Measurements from ENCODE around the gene UTP14C. TPM values are rescaled to one million over a fixed set of nuclear protein-coding genes. Genes with fewer than 3 reads are reported as not detected.

UTP14C gene
- total RNA-seq, 1 experiment from 2014 or later = 9.5 TPM

GRCh38 chr13:51999510-51999911, 25.0 kb upstream of the UTP14C start:
- no peak for DNase-seq (ENCODE audit: low read depth)
- in situ Hi-C loops (cut with HindIII; ENCODE audit: low pct_unique_long_range_greater_than_20kb, low sequenced_read_pairs) = no loop called here

DNA sequence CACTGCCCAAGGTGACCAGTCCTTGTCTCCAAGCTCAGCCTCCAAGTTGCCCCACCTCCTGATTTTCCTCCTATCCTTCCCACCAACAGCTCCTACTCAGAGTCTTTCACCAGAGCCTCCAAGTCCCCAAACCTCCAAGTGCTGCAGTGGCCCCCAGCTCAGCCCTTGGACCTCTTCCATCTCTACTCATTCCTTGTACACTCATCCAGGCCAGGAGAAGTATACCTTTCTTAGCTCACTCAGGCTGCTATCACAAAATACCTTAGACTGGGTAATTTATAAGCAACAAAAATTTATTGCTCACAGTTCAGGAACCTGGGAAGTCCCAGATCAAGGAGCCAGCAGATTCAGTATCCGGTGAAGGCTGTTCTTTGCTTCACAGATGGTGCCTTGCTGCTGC, 24.6 kb upstream of the UTP14C start:
- in situ Hi-C loops (cut with HindIII; ENCODE audit: low pct_unique_long_range_greater_than_20kb, low sequenced_read_pairs) = no loop called here
- DNase-seq (ENCODE audit: low read depth) = no peak

DNA sequence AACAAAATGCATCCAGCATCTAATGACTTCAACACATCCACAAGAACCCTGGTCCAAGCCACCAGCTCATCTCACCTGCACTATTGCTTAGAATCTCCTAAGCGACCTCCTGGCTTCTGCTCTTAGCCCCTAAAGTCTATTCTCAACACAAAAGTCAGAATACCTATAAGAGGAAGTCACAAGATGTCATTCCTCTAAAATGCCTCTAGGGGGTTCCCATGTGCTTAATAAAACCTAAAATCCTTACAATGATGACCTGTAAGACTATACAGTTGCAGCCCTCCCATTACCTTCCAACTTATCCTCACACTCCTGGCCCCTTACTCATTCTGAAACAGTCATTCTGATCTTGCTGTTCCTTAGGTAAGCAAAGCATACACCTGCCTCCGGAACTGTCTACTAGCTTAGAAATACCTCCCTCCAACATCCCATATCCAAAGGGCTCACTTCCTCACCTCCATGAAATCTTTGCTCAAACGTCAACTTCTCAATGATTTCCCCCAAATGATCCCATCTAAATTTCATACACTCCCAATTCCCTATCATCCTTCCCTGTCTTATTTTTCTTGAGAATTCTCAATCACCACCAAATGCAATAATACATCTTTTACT, 23.3 kb upstream of the UTP14C start:
- DNase-seq (ENCODE audit: low read depth) = peak; percentile 22
- in situ Hi-C loops (cut with HindIII; ENCODE audit: low pct_unique_long_range_greater_than_20kb, low sequenced_read_pairs) = no loop called here

DNA sequence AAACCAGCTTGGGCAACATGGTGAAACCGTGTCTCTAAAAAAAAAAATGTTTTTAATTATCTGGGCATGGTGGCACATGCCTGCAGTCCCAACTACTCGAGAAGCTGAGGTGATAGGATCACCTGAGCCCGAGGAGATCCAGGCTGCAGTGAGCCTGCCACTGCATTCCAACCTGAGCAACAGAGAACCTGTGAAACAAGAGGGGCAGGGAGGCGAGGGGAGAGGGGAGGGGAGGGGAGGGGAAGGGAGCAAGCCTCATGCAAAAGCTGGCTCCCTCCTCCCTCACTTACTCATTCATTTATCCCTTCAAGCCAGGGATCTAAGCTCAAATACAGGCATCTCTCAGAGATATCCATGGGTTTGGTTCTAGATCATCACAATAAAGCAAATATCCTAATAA, 22.1 kb upstream of the UTP14C start:
- DNase-seq (ENCODE audit: low read depth) = no peak
- in situ Hi-C loops (cut with HindIII; ENCODE audit: low pct_unique_long_range_greater_than_20kb, low sequenced_read_pairs) = no loop called here

DNA sequence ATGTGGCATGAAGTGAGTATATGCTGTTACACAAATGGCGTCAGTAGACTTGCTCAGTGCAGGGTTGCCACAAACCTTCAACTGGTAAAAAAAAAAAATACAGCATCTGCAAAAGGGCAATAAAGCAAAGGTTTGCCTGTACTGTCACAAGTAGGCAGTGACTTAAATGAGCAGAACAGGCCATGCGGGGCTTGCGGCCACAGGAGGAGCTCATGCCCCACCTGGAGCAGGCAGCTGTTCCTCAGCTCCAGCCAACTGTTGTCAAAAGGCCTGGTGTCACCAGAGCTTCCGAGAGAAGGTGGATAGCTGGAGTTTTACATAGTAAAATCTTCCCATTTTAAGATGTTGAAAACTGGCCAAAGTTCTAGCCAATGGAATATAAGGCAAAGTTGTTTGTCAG, 20.9 kb upstream of the UTP14C start:
- in situ Hi-C loops (cut with HindIII; ENCODE audit: low pct_unique_long_range_greater_than_20kb, low sequenced_read_pairs) = no loop called here

DNA sequence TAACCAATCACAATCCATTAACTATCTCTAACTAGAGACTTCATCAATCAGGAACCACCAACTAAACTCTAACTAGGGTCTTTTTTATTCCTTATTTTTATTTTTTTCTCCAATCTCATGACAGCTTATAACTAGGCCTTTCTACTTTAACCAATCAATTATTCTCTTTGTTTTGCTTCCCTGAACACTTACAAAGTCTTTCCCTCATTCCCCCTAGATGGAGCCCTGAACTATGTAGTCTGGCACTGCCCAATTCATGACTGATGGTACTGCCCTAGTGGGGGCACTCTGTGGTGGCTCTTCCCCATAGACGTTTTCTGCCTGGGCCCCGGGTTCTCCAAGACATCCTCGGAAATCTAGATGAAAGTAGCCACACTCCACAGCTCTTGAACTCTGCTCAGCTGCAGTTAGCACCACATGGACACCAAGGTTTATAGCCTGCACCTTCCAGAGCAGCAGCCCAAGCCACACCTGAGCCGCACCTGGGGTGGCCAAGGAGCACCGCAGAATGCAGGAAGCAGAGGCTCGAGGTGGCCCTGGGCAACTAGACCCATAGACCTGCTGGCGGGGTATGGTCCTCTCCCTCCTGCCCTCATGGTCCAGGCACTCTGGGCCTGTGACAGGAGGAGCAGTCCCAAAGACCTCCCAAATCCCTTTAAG, 19.9 kb upstream of the UTP14C start:
- in situ Hi-C loops (cut with HindIII; ENCODE audit: low pct_unique_long_range_greater_than_20kb, low sequenced_read_pairs) = no loop called here
- peak; percentile 8 for DNase-seq (ENCODE audit: low read depth)

More for the DNA sequence above, 20.9 kb upstream of the UTP14C start:
- no peak for DNase-seq (ENCODE audit: low read depth)

GRCh38 chr13:52005841-52006522, 18.5 kb upstream of the UTP14C start:
- in situ Hi-C loops (cut with HindIII; ENCODE audit: low pct_unique_long_range_greater_than_20kb, low sequenced_read_pairs) = no loop called here
- no peak for DNase-seq (ENCODE audit: low read depth)

DNA sequence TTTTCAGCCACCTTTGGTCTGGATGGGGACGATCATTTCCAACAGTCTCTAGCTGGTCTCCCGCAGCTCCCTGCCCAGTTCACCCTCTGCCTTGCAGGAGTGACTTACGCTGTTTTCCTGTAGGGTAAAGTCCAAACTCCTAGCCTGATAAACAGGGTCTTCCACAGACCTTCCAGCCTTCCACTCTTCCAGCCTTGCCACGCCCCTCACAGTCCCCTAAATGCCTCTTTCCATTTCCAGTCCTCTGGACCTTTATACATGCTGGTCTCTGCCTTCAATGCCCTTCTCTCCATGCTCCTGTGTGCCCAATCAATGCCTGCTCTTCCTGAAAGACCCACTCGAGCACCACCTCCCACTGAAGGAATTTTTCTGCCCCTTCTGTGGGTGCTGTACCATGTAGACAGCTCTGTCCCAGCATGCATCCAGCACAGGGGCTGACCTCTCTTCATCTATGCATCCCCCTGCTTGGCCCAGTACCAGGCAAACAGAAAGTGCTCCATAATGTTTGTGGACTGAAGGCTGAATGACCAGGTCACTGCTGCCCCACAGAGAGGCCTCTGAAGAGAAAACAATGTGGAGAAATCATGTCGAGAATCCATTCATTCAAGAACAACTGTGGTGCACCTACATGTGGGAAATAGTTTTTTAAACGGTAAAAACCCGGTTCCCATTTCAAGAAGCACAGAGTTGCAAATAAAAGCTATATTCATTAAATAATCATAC, 17.8 kb upstream of the UTP14C start:
- DNase-seq (ENCODE audit: low read depth) = no peak
- in situ Hi-C loops (cut with HindIII; ENCODE audit: low pct_unique_long_range_greater_than_20kb, low sequenced_read_pairs) = no loop called here

- DNase-seq (ENCODE audit: low read depth) = no peak
- in situ Hi-C loops (cut with HindIII; ENCODE audit: low pct_unique_long_range_greater_than_20kb, low sequenced_read_pairs) = no loop called here
Observed at GRCh38 chr13:52009946-52010345, 14.5 kb upstream of the UTP14C start.

DNA sequence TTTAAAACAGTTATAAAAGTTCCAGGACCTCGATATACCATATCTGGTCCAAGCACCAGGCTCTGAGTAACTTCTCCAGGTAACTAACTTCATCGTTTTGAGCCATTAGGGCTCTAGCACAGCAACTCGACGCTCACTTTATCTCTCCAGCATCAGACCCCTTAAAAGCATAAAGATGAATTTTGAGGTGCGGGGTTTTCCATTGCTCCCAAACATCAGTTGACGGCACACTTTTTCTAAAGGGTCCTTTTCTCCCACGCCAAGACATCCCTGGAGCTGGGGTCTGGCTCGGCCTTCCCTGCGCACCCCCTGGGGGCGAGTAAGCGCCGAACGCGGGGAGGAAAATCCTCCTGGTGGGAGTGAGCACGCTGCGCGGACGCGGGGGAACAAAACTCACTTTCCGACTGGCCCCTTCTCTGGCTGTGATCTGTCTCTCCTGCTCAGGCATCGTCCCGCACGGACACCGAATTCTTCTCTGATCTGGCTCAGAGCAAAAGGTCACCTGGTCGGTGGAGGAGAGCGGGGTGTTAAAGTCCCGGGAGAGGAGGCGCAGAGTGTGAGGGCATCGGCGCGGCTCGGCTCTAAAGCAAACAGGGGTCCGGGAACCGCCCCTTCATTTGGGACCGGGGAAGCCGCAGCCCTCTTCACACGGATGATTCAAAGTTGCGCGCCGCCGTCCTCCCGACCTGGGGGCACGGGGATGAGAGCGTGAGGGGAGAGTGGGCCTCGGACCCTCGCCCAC, 13.4 kb upstream of the UTP14C start, which contains the start of gene ATP7B:
Gene ATP7B (minus strand): TSS at position 561 of the 742 bp plus-strand sequence. CDS start 113 bp downstream, at position 448.
- in situ Hi-C loops (cut with HindIII; ENCODE audit: low pct_unique_long_range_greater_than_20kb, low sequenced_read_pairs) = no loop called here
- no peak for DNase-seq (ENCODE audit: low read depth)

DNA sequence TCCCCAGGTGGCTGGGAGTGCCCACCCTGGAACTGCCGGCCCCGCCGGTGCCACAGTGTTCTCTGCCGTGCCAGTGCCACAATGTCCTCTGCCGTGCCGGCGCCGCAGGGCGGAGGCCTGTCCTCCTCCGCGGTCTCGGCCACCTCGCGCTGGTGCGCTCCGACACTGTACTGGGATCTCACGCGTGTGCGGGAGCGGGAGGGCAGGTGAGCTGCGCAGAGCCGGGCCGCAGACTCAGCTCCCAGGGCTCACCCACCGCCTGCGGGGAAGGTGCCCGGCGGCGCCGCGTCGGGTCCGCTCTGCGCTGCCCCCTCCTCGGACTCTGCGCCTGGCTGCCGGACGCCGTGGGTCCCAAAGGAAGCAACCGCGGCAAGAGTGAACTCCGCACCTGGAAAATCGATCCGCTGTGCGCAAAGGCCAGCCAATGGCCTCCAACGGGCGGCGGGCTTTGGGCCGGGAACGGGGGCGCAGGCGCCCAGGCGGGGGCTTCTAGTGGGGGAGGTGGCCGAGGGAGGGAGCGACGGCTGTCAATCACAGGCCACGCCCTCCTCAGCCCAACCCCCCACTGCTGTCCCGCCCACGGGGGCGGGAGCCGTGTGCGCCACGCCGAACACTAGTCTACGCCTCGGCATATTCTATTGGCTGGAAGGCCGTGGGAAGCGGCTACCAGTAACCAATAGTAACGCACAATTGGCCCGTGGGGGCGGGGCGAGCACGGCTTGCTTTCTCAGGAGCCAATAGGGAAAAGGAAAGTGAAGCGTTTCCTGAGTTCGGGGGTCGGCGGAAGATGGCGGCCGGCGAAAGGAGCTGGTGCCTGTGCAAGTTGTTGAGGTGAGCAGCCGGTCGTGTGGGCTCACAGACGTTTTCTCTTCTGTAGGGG, 12.6 kb upstream of the UTP14C start, which contains the start of gene ALG11:
Gene ALG11 (plus strand): TSS at position 767 of the 880 bp plus-strand sequence. CDS start 21 bp downstream, at position 788.
- peak; percentile 94 for DNase-seq (ENCODE audit: low read depth)
- in situ Hi-C loops (cut with HindIII; ENCODE audit: low pct_unique_long_range_greater_than_20kb, low sequenced_read_pairs) = no loop called here

DNA sequence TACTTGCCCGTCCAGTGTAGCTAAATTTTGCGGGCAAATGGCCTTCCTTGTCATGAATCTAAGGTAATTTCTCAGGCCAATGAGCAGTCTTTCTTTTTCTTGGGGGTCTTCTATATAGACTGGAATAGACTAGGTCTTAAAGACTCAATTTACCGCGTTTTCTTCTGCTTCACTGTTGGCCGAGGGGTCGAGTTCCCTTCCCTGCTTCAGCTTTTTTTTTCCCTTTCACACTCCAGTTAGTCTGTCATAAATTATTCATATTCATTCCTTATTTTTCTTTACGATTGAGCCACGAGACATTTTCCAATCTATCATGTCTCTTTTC, 12.0 kb upstream of the UTP14C start:
- in situ Hi-C loops (cut with HindIII; ENCODE audit: low pct_unique_long_range_greater_than_20kb, low sequenced_read_pairs) = no loop called here
- DNase-seq (ENCODE audit: low read depth) = no peak

- DNase-seq (ENCODE audit: low read depth) = no peak
- in situ Hi-C loops (cut with HindIII; ENCODE audit: low pct_unique_long_range_greater_than_20kb, low sequenced_read_pairs) = no loop called here
Observed at GRCh38 chr13:52016296-52016695, 8.2 kb upstream of the UTP14C start.

GRCh38 chr13:52020191-52020590, 4.3 kb upstream of the UTP14C start:
- in situ Hi-C loops (cut with HindIII; ENCODE audit: low pct_unique_long_range_greater_than_20kb, low sequenced_read_pairs) = no loop called here
- no peak for DNase-seq (ENCODE audit: low read depth)

DNA sequence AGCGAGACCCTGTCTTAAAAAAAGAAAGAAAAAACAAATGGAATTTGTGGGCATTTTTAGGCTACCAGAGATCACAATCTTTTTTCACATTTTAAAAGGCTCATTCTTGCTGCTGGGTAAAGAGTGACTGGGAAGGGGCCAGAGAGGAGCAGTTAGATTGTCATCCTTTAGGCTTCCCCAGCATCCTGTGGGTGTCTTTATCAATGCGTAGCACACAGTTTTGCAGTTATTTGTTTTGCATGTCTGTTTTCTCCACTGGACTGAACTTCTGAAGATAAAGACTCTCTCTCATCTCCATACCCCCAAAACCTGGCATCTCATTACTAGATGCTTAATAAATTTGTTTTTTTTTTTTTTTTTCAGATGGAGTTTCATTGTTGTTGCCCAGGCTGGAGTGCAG, 2.1 kb upstream of the UTP14C start:
- in situ Hi-C loops (cut with HindIII; ENCODE audit: low pct_unique_long_range_greater_than_20kb, low sequenced_read_pairs) = no loop called here
- DNase-seq (ENCODE audit: low read depth) = no peak

GRCh38 chr13:52025475-52026245, 1.2 kb downstream of the UTP14C start:
- no peak for DNase-seq (ENCODE audit: low read depth)
- in situ Hi-C loops (cut with HindIII; ENCODE audit: low pct_unique_long_range_greater_than_20kb, low sequenced_read_pairs) = no loop called here

- DNase-seq (ENCODE audit: low read depth) = no peak
- in situ Hi-C loops (cut with HindIII; ENCODE audit: low pct_unique_long_range_greater_than_20kb, low sequenced_read_pairs) = no loop called here
Observed at GRCh38 chr13:52026246-52026626, 1.7 kb downstream of the UTP14C start.

Data from Caki2 (cell line).